ENCODE measurements around the gene JAM2.
"Not testable (repeated sequence)": the region's sequence is repeated elsewhere in the genome, so short reads cannot be mapped to it uniquely, and the experiment has no call there.

JAM2 gene

GRCh38 chr21:25708467-25709065 lies 69.5 kb downstream of the JAM2 start:
- ChIA-PET CTCF (interaction anchor here (0.8 to 2.5 kb wide), 19 partner anchors 10 to 323 kb away, joined by 3 to 26 read pairs (median 5); no protein-coding TSS in a partner anchor), POLR2A (no interaction called here)
- peak; percentile 71 for TF ChIP-seq CTCF (IDR thresholded peaks at IDR 0.05; ENCODE audit: control extremely low read depth, extremely low read depth, low read depth, missing control alignments)
- peak; percentile 52 for DNase-seq (ENCODE audit: extremely low spot score)

GRCh38 chr21:25709684-25710265 lies 70.7 kb downstream of the JAM2 start:
- TF ChIP-seq CTCF (IDR thresholded peaks at IDR 0.05; ENCODE audit: control extremely low read depth, extremely low read depth, low read depth, missing control alignments), result no peak
- POLR2A ChIA-PET, result no interaction called here
- no peak for DNase-seq (ENCODE audit: extremely low spot score)
- CTCF ChIA-PET, result interaction anchor here (0.9 to 5.9 kb wide), 3 partner anchors 9 to 102 kb away, joined by 3 to 24 read pairs (median 4); no protein-coding TSS in a partner anchor

- no peak for TF ChIP-seq CTCF (IDR thresholded peaks at IDR 0.05; ENCODE audit: control extremely low read depth, extremely low read depth, low read depth, missing control alignments)
- ChIA-PET POLR2A (no interaction called here), CTCF (interaction anchor here (1.5 to 5.9 kb wide), 2 partner anchors 10 to 102 kb away, joined by 4 to 24 read pairs; no protein-coding TSS in a partner anchor)
- no peak for DNase-seq (ENCODE audit: extremely low spot score)
These were observed 71.5 kb downstream of the JAM2 start for GRCh38 chr21:25710550-25710949.

- DNase-seq (ENCODE audit: extremely low spot score); POLR2A ChIA-PET: not testable (repeated sequence)
- CTCF ChIA-PET, result interaction anchor here (0.8 to 5.9 kb wide), 4 partner anchors 13 to 106 kb away, joined by 3 to 24 read pairs (median 4); no protein-coding TSS in a partner anchor
These were observed 75.0 kb downstream of the JAM2 start for GRCh38 chr21:25714066-25714465.

- CTCF ChIA-PET, result interaction anchor here (0.7 to 3.5 kb wide), 6 partner anchors 10 to 109 kb away, joined by 3 to 21 read pairs (median 3); no protein-coding TSS in a partner anchor
- no peak for TF ChIP-seq CTCF (IDR thresholded peaks at IDR 0.05; ENCODE audit: control extremely low read depth, extremely low read depth, low read depth, missing control alignments)
- DNase-seq (ENCODE audit: extremely low spot score), result no peak
- POLR2A ChIA-PET, result no interaction called here
These were observed 78.6 kb downstream of the JAM2 start for GRCh38 chr21:25717491-25718147.

GRCh38 chr21:25721987-25722386 lies 82.9 kb downstream of the JAM2 start:
- TF ChIP-seq CTCF (IDR thresholded peaks at IDR 0.05; ENCODE audit: control extremely low read depth, extremely low read depth, low read depth, missing control alignments), result no peak
- POLR2A ChIA-PET, result no interaction called here
- CTCF ChIA-PET, result interaction anchor here (1.1 to 2.2 kb wide), 4 partner anchors 10 to 113 kb away, joined by 3 to 10 read pairs (median 6); partner anchors contain the start of genes ATP5PF and GABPA
- no peak for DNase-seq (ENCODE audit: extremely low spot score)

All from GM10248 (cell line).